ENCODE results near the gene CDC42BPB.

DNA sequence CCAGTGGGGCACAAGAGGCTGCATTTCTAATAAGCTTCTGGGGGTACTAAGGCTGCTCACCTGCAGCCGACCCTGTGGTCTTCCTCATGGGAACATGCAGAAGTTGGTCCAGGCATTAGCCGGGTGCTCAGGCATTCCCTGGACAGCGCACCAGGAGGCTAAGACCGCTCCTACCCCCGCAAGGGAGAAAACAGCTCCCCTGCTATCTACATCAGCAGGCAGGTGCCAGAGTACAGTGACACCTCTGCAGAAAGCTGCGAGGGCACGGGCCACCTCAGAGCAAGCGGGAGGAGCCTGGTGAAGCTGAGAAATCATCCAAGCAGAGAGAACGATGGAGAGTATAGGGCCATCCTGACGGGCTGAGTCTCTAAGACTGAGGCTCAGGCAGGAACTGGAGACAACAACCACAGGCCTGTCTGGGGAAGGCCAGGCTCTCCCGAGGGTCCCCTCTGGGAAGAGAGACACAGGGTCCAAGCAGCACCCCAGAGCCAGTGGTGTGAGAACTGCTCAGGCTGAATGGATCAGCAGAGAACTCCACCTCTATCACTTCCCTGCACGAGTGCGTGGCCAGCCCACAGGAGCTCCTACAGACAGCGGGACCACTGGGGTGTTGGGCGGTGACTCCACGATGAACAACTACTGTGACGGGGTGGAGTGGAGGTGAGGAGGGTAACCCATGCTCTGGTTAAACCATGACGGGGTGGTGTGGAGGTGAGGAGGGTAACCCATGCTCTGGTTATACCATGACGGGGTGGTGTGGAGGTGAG lies 72.8 kb downstream of the CDC42BPB start:
- TF ChIP-seq EZH2phosphoT487 (IDR thresholded peaks at IDR 0.05; ENCODE audit: insufficient read depth, low read depth): no peak
- TF ChIP-seq EZH2 (IDR thresholded peaks at IDR 0.05; ENCODE audit: insufficient read depth, poor library complexity, severe bottlenecking): no peak

Data from GM23248 (cell line).